K562 (cell line): Measurements from ENCODE around the gene UMAD1. TPM values are rescaled to one million over a fixed set of nuclear protein-coding genes. Genes with fewer than 3 reads are reported as not detected.

Source experiments
- ATAC-seq: fragments of 200-7000 bp; cut with Tn5 transposase; 3 replicates; pipeline ENCODE4 v1.9.1; 2020; ENCODE audit warnings: moderate library complexity
- BruUV-seq: library from RNA; stranded (reverse); fragments of 400-500 nt; replicated peaks from 2 replicates; lab custom pipeline; 2021; lab: Mats Ljungman, UMichigan
- CTCF ChIA-PET: fragments of 300-600 bp; formaldehyde crosslinking; extraction: SDS; loops from one replicate; lab custom pipeline; 2021; ENCODE audit warnings: low intra/inter-chr PET ratio; lab: Yijun Ruan, JAX
- POLR2A ChIA-PET: fragments of 300-600, 350-650 bp; sonication (Branson Sonifier 250); formaldehyde crosslinking; extraction: SDS; loops from one replicate; lab custom pipeline; 2021; ENCODE audit warnings: antibody characterized with exemption, inconsistent platforms; lab: Yijun Ruan, JAX
- DNase-seq, 4 experiments: peaks; one replicate each; pipeline versions ENCODE4 v3.0.0 to v3.0.0-alpha.2; 2011 to 2018; ENCODE audit warnings: low spot score in 3 of 4, mixed read lengths in 3 of 4; ENCODE audit errors: extremely low read depth in 1 of 4
- FAIRE-seq: peaks from 2 replicates; lab custom pipeline; 2011; peaks lifted over from hg19 to GRCh38; lab: Jason Lieb, UNC
- H2AFZ ChIP-seq: 2 replicates; pipeline ENCODE4 v1.6.0; 2011; ENCODE audit warnings: low read depth, low read length, control low read depth, inconsistent platforms
- H3K27ac ChIP-seq: fragments of 200-600 bp; 3 replicates; pipeline ENCODE4 v1.8.0; 2011; ENCODE audit warnings: low read depth, mild to moderate bottlenecking, control low read depth, inconsistent platforms, low read length, moderate library complexity, mixed read lengths; ENCODE audit errors: extremely low read depth
- H3K27me3 ChIP-seq, 2 experiments: fragments of 300-600 bp in 1 of 2; 2 replicates in 1 of 2; 3 replicates in 1 of 2; pipeline versions ENCODE4 v1.6.0 to v1.8.0; 2011; ENCODE audit warnings: inconsistent platforms in 2 of 2, low read length in 2 of 2, mild to moderate bottlenecking in 1 of 2, mixed read lengths in 1 of 2, moderate library complexity in 1 of 2; ENCODE audit not compliant: control insufficient read depth in 2 of 2, insufficient read depth in 2 of 2
- H3K36me3 ChIP-seq: fragments of 300-600 bp; 3 replicates; pipeline ENCODE4 v1.8.0; 2011; ENCODE audit warnings: mild to moderate bottlenecking, low read length, inconsistent platforms; ENCODE audit not compliant: control insufficient read depth, insufficient read depth
- H3K4me1 ChIP-seq, 2 experiments: fragments of 200-600 bp in 1 of 2; replicated peaks in 1 of 2; 2 replicates in 1 of 2; 3 replicates in 1 of 2; pipeline versions ENCODE4 v1.5.1 to v1.8.0; 2011; ENCODE audit warnings: inconsistent platforms in 2 of 2, low read length in 2 of 2, mild to moderate bottlenecking in 1 of 2, mixed read lengths in 1 of 2, moderate library complexity in 1 of 2; ENCODE audit not compliant: control insufficient read depth in 2 of 2, insufficient read depth in 2 of 2
- H3K4me2 ChIP-seq: 2 replicates; pipeline ENCODE4 v1.6.1; 2011; ENCODE audit warnings: low read length, control low read depth, inconsistent platforms, mixed read lengths; ENCODE audit not compliant: insufficient read depth
- H3K4me3 ChIP-seq: fragments of 200-600 bp; sonication (generic), shearing (Covaris generic); 2 replicates; pipeline ENCODE4 v1.5.1; 2016; ENCODE audit warnings: control low read depth, inconsistent platforms
- H3K79me2 ChIP-seq: fragments of 200-600 bp; 3 replicates; pipeline ENCODE4 v1.8.0; 2011; ENCODE audit warnings: low read length, inconsistent platforms; ENCODE audit not compliant: control insufficient read depth, insufficient read depth
- H3K9ac ChIP-seq, 2 experiments: 2 replicates each; pipeline versions ENCODE4 v1.6.0 to v1.6.1; 2011; ENCODE audit warnings: low read depth in 2 of 2, low read length in 2 of 2, control low read depth in 1 of 2, inconsistent platforms in 1 of 2, mild to moderate bottlenecking in 1 of 2, mixed read lengths in 1 of 2; ENCODE audit not compliant: insufficient read depth in 1 of 2
- H3K9me1 ChIP-seq: one replicate; pipeline ENCODE4 v1.6.0; 2011; ENCODE audit warnings: inconsistent platforms, mild to moderate bottlenecking, low read length, moderate library complexity; ENCODE audit not compliant: control insufficient read depth, insufficient read depth
- H3K9me3 ChIP-seq: replicated peaks from 2 replicates; pipeline ENCODE4 v1.5.1; 2011; ENCODE audit warnings: low read depth, low read length, inconsistent platforms; ENCODE audit not compliant: control insufficient read depth, insufficient read depth
- H4K20me1 ChIP-seq: replicated peaks from 2 replicates; pipeline ENCODE4 v1.6.1; 2011; ENCODE audit warnings: low read length, inconsistent platforms, mixed read lengths; ENCODE audit not compliant: control insufficient read depth, insufficient read depth
- BACH1 ChIP-seq: fragments of 200-800 bp; sonication (Bioruptor generic); IDR thresholded peaks from 2 replicates; pipeline ENCODE4 v1.6.1; 2016; ENCODE audit warnings: missing genetic modification characterization, missing compliant biosample characterization
- BDP1 ChIP-seq: IDR thresholded peaks from 3 replicates; pipeline ENCODE4 v1.6.1; 2011; ENCODE audit not compliant: insufficient read length, insufficient read depth
- CTCF ChIP-seq, 3 experiments: IDR thresholded peaks in 2 of 3; conservative IDR thresholded peaks in 1 of 3; 2 replicates each; pipeline ENCODE4 v1.5.1; 2011 to 2012; ENCODE audit warnings: low read length in 3 of 3, mild to moderate bottlenecking in 3 of 3, control low read depth in 2 of 3, improper control_type of control experiment in 1 of 3, inconsistent platforms in 1 of 3, low read depth in 1 of 3, mixed read lengths in 1 of 3, moderate library complexity in 1 of 3; ENCODE audit not compliant: insufficient read depth in 2 of 3
- HIVEP1 ChIP-seq: fragments of 250-450 bp; sonication (Bioruptor Pico); IDR thresholded peaks from 2 replicates; pipeline ENCODE4 v1.4.0; 2020; ENCODE audit warnings: mild to moderate bottlenecking
- KDM2B ChIP-seq: fragments of 250-450 bp; sonication (Bioruptor Pico); IDR thresholded peaks from 2 replicates; pipeline ENCODE4 v1.8.0; 2021; ENCODE audit warnings: mild to moderate bottlenecking, moderate library complexity
- RNF219 ChIP-seq: fragments of 250-450 bp; sonication (Bioruptor Pico); IDR thresholded peaks from 2 replicates; pipeline ENCODE4 v1.5.0; 2022; ENCODE audit warnings: mild to moderate bottlenecking
- TFAP4 ChIP-seq: sonication (generic); formaldehyde crosslinking; IDR thresholded peaks from 2 replicates; pipeline ENCODE4 v1.8.0; 2022; ENCODE audit warnings: missing genetic modification reagents, mild to moderate bottlenecking, moderate library complexity, borderline replicate concordance
- USF1 ChIP-seq: sonication (generic); formaldehyde crosslinking; IDR thresholded peaks from 2 replicates; pipeline ENCODE4 v1.9.0; 2022; ENCODE audit warnings: mild to moderate bottlenecking, missing genetic modification reagents
- ZNF778 ChIP-seq: fragments of 450-650 bp; formaldehyde crosslinking; IDR thresholded peaks from 2 replicates; pipeline ENCODE4 v1.4.0; 2020; ENCODE audit warnings: mild to moderate bottlenecking, moderate library complexity
- WGBS: fragments of 100-300 bp; shearing (Covaris generic); methylation state at CpG from one replicate; pipeline ENCODE4 v1.1.6; 2016; ENCODE audit warnings: low coverage, mixed read lengths; ENCODE audit not compliant: insufficient coverage; ENCODE audit errors: missing lambda C conversion rate; 5-methylcytosine and 5-hydroxymethylcytosine counted together
- in situ Hi-C: fragments of 300-500 bp; cut with MboI; formaldehyde crosslinking; loops from 4 replicates; pipeline ENCODE4 v1.15.0; 2018; ENCODE audit warnings: inconsistent platforms, mixed read lengths
- intact Hi-C: fragments of 100-400 bp; cut with micrococcal nuclease; formaldehyde crosslinking; loops from 2 replicates; pipeline ENCODE4 v1.14.2; 2022
- polyA plus RNA-seq, 8 experiments: library from polyadenylated mRNA; depleted of rRNA in 4 of 8; stranded (reverse) in 5 of 8; unstranded in 3 of 8; fragments of >200 nt; fragmentation: Nextera tagmentation in 2 of 8; fragmentation: Illumina TruSeq in 1 of 8; extraction: Ambion mirVana in 2 of 8; extraction: Trizol in 1 of 8; gene quantifications; 2 replicates each; pipeline versions ENCODE4 v1.2.1 to v1.2.3, GENCODE V29; 2011 to 2014; ENCODE audit warnings: inconsistent platforms in 1 of 8, missing spikeins in 1 of 8
- total RNA-seq, 7 experiments: library from RNA; depleted of rRNA in 6 of 7; stranded (reverse); fragments of >200 nt in 6 of 7; fragmentation: Illumina TruSeq in 2 of 7; extraction: Trizol in 2 of 7; gene quantifications; 2 replicates each; pipeline versions ENCODE4 v1.2.1 to v1.2.3, GENCODE V29; 2011 to 2021; ENCODE audit warnings: low replicate concordance in 1 of 7
- TF ChIP-seq, protein P1 (sequence below): fragments of 450-650 bp; IDR thresholded peaks from 2 replicates; pipeline ENCODE4 v1.6.1; 2017; ENCODE audit warnings: antibody characterized with exemption

The UMAD1 gene
- total and polyA plus RNA-seq, 9 of the 15 experiments (the other 6 are each of a cell fraction or from before 2014, with no cell fraction given) = 9.0 to 26.7 (median 13.3) TPM

GRCh38 chr7:7793921-7794320, 153.4 kb downstream of the UMAD1 start:
- POLR2A ChIA-PET = no interaction called here
- no peaks in the 10 kb centered on the region; a peak in 1 of 5 replicates for H3K4me1 ChIP-seq
- H3K9me3 ChIP-seq = no peaks in the 10 kb centered on the region
- in situ Hi-C loops = no loop called here
- no peak overlapping the region for H3K9ac ChIP-seq
- H2AFZ ChIP-seq = no peak overlapping the region
- H3K27me3 ChIP-seq = no peaks in the 10 kb centered on the region
- no peak for TF ChIP-seq KDM2B (CRISPR knock-in tag)
- TF ChIP-seq CTCF (IDR thresholded peaks at IDR 0.05 in 2 of 3, conservative IDR thresholded peaks at IDR 0.05 in 1 of 3; ENCODE audit: insufficient read depth in 2 of 3, low read depth in 1 of 3, low read length in 3 of 3) = no peak
- TF ChIP-seq USF1 (CRISPR knock-in tag) = no peak
- no peak for TF ChIP-seq BDP1
- no peak for TF ChIP-seq BACH1 (tag)
- TF ChIP-seq, protein P1, sequence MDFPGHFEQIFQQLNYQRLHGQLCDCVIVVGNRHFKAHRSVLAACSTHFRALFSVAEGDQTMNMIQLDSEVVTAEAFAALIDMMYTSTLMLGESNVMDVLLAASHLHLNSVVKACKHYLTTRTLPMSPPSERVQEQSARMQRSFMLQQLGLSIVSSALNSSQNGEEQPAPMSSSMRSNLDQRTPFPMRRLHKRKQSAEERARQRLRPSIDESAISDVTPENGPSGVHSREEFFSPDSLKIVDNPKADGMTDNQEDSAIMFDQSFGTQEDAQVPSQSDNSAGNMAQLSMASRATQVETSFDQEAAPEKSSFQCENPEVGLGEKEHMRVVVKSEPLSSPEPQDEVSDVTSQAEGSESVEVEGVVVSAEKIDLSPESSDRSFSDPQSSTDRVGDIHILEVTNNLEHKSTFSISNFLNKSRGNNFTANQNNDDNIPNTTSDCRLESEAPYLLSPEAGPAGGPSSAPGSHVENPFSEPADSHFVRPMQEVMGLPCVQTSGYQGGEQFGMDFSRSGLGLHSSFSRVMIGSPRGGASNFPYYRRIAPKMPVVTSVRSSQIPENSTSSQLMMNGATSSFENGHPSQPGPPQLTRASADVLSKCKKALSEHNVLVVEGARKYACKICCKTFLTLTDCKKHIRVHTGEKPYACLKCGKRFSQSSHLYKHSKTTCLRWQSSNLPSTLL = no peak
- no peak for TF ChIP-seq ZNF778
- no peak for TF ChIP-seq HIVEP1 (CRISPR knock-in tag)
- TF ChIP-seq TFAP4 (CRISPR knock-in tag) = no peak
- no peak for TF ChIP-seq RNF219 (CRISPR knock-in tag)
- TF ChIP-seq, all 486 proteins: peak for 0
- Histone ChIP-seq H3K4me2 (no peak overlapping the region), H3K4me3 (no peak overlapping the region), H3K79me2 (no peaks in the 10 kb centered on the region), H3K27ac (no peak overlapping the region), H3K36me3 (no peaks in the 10 kb centered on the region), H4K20me1 (no peaks in the 10 kb centered on the region), H3K9me1 (no peaks in the 10 kb centered on the region)
- CTCF ChIA-PET = no interaction called here
- ATAC-seq (no peak), FAIRE-seq (no peak), DNase-seq (no peak)
- WGBS = 19% methylated on average over 1 of the region's 1 CpG
- no TSS peak for BruUV-seq
- intact Hi-C loops = no loop called here
